ENCODE data around the gene ARID5B.

ARID5B gene

DNA sequence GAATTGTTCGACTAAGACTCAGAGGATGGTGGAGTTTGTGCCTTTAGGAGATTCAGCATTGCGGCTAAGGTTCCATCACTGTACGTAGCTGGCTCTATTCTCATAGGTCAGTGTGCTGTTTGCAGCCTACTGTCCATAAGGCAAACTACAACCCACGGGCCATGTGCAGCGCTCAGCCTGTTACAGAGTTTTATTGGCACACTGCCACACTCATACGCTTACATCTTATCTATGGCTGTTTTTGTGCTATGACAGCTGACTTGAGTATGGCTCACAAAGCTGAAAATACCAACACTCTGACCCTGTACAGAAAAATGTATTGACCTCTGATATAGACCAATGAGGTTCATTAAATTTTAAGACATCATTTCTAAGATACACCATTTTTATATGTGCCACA, 114.5 kb downstream of the ARID5B start:
- Histone ChIP-seq H3K27ac (ENCODE audit: extremely low read depth, low read depth, low read length) (no peak overlapping the region), H3K4me3 (ENCODE audit: low read depth, low read length) (no peak overlapping the region), H3K4me1 (ENCODE audit: control insufficient read depth, insufficient read depth, low read length) (peaks cover 32% of the 10 kb centered on the region), H3K36me3 (ENCODE audit: control insufficient read depth in 2 of 2, insufficient read depth in 1 of 2, low read length in 2 of 2) (peaks cover 0 to 3% of the 10 kb centered on the region in 2 experiments; a peak in 1 of 3 replicates), H3K9me3 (ENCODE audit: control insufficient read depth, insufficient read depth, low read depth, low read length) (no peaks in the 10 kb centered on the region)
- ChIA-PET CTCF (no interaction called here), POLR2A (no interaction called here)
- no peak for TF ChIP-seq ZNF48 (tag by site-specific recombination; IDR thresholded peaks at IDR 0.05)
- TF ChIP-seq ZBTB7A (tag by site-specific recombination; IDR thresholded peaks at IDR 0.05; ENCODE audit: low read depth): no peak
- no peak for TF ChIP-seq ZBTB20 (tag by site-specific recombination; IDR thresholded peaks at IDR 0.05)
- peak; percentile 18; the same call in 1 of the 2 replicates for TF ChIP-seq ZNF629 (tag by site-specific recombination; IDR thresholded peaks at IDR 0.05)
- TF ChIP-seq ZNF114 (tag by site-specific recombination; IDR thresholded peaks at IDR 0.05): no peak
- TF ChIP-seq ZNF561 (tag by site-specific recombination; IDR thresholded peaks at IDR 0.05; ENCODE audit: borderline replicate concordance): no peak
- no peak for TF ChIP-seq ZNF184 (tag by site-specific recombination; IDR thresholded peaks at IDR 0.05)
- TF ChIP-seq, protein P1, sequence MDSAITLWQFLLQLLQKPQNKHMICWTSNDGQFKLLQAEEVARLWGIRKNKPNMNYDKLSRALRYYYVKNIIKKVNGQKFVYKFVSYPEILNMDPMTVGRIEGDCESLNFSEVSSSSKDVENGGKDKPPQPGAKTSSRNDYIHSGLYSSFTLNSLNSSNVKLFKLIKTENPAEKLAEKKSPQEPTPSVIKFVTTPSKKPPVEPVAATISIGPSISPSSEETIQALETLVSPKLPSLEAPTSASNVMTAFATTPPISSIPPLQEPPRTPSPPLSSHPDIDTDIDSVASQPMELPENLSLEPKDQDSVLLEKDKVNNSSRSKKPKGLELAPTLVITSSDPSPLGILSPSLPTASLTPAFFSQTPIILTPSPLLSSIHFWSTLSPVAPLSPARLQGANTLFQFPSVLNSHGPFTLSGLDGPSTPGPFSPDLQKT (IDR thresholded peaks at IDR 0.05; ENCODE audit: borderline replicate concordance, low read depth, low read length): no peak
- TF ChIP-seq HOXA7 (CRISPR knock-in tag; IDR thresholded peaks at IDR 0.05; ENCODE audit: borderline replicate concordance): no peak
- no peak for TF ChIP-seq ZBTB21 (tag by site-specific recombination; IDR thresholded peaks at IDR 0.05)
- TF ChIP-seq KLF1 (tag by site-specific recombination; IDR thresholded peaks at IDR 0.05): no peak
- no peak for TF ChIP-seq ZFP37 (tag by site-specific recombination; IDR thresholded peaks at IDR 0.05)
- TF ChIP-seq, protein P2, sequence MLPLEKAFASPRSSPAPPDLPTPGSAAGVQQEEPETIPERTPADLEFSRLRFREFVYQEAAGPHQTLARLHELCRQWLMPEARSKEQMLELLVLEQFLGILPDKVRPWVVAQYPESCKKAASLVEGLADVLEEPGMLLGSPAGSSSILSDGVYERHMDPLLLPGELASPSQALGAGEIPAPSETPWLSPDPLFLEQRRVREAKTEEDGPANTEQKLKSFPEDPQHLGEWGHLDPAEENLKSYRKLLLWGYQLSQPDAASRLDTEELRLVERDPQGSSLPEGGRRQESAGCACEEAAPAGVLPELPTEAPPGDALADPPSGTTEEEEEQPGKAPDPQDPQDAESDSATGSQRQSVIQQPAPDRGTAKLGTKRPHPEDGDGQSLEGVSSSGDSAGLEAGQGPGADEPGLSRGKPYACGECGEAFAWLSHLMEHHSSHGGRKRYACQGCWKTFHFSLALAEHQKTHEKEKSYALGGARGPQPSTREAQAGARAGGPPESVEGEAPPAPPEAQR (tag by site-specific recombination; IDR thresholded peaks at IDR 0.05): no peak
- TF ChIP-seq ZNF473 (tag by site-specific recombination; IDR thresholded peaks at IDR 0.05): no peak
- no peak for TF ChIP-seq TSHZ1 (tag by site-specific recombination; IDR thresholded peaks at IDR 0.05; ENCODE audit: borderline replicate concordance)
- 0 out of 2 replicates have a peak, but pooled peaks have one; percentile 19 for TF ChIP-seq MZF1 (tag by site-specific recombination; IDR thresholded peaks at IDR 0.05; ENCODE audit: borderline replicate concordance)
- TF ChIP-seq, protein P3, sequence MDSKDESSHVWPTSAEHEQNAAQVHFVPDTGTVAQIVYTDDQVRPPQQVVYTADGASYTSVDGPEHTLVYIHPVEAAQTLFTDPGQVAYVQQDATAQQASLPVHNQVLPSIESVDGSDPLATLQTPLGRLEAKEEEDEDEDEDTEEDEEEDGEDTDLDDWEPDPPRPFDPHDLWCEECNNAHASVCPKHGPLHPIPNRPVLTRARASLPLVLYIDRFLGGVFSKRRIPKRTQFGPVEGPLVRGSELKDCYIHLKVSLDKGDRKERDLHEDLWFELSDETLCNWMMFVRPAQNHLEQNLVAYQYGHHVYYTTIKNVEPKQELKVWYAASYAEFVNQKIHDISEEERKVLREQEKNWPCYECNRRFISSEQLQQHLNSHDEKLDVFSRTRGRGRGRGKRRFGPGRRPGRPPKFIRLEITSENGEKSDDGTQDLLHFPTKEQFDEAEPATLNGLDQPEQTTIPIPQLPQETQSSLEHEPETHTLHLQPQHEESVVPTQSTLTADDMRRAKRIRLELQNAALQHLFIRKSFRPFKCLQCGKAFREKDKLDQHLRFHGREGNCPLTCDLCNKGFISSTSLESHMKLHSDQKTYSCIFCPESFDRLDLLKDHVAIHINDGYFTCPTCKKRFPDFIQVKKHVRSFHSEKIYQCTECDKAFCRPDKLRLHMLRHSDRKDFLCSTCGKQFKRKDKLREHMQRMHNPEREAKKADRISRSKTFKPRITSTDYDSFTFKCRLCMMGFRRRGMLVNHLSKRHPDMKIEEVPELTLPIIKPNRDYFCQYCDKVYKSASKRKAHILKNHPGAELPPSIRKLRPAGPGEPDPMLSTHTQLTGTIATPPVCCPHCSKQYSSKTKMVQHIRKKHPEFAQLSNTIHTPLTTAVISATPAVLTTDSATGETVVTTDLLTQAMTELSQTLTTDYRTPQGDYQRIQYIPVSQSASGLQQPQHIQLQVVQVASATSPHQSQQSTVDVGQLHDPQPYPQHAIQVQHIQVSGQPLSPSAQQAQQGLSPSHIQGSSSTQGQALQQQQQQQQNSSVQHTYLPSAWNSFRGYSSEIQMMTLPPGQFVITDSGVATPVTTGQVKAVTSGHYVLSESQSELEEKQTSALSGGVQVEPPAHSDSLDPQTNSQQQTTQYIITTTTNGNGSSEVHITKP (tag by site-specific recombination; IDR thresholded peaks at IDR 0.05): no peak
- TF ChIP-seq ZNF266 (tag by site-specific recombination; IDR thresholded peaks at IDR 0.05; ENCODE audit: low read depth): no peak
- TF ChIP-seq ZNF600 (tag by site-specific recombination; IDR thresholded peaks at IDR 0.05): 0 out of 2 replicates have a peak, but pooled peaks have one; percentile 37
- no peak for TF ChIP-seq ZFHX2 (tag by site-specific recombination; conservative IDR thresholded peaks at IDR 0.05)
- TF ChIP-seq, protein P4, sequence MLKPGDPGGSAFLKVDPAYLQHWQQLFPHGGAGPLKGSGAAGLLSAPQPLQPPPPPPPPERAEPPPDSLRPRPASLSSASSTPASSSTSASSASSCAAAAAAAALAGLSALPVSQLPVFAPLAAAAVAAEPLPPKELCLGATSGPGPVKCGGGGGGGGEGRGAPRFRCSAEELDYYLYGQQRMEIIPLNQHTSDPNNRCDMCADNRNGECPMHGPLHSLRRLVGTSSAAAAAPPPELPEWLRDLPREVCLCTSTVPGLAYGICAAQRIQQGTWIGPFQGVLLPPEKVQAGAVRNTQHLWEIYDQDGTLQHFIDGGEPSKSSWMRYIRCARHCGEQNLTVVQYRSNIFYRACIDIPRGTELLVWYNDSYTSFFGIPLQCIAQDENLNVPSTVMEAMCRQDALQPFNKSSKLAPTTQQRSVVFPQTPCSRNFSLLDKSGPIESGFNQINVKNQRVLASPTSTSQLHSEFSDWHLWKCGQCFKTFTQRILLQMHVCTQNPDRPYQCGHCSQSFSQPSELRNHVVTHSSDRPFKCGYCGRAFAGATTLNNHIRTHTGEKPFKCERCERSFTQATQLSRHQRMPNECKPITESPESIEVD (tag by site-specific recombination; IDR thresholded peaks at IDR 0.05): peak; percentile 67
- no peak for TF ChIP-seq ZNF658 (tag by site-specific recombination; IDR thresholded peaks at IDR 0.05)
- TF ChIP-seq, protein P5, sequence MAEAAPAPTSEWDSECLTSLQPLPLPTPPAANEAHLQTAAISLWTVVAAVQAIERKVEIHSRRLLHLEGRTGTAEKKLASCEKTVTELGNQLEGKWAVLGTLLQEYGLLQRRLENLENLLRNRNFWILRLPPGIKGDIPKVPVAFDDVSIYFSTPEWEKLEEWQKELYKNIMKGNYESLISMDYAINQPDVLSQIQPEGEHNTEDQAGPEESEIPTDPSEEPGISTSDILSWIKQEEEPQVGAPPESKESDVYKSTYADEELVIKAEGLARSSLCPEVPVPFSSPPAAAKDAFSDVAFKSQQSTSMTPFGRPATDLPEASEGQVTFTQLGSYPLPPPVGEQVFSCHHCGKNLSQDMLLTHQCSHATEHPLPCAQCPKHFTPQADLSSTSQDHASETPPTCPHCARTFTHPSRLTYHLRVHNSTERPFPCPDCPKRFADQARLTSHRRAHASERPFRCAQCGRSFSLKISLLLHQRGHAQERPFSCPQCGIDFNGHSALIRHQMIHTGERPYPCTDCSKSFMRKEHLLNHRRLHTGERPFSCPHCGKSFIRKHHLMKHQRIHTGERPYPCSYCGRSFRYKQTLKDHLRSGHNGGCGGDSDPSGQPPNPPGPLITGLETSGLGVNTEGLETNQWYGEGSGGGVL (tag by site-specific recombination; IDR thresholded peaks at IDR 0.05): no peak
- 0 out of 2 replicates have a peak, but pooled peaks have one; percentile 27 for TF ChIP-seq ZXDB (tag by site-specific recombination; IDR thresholded peaks at IDR 0.05)
- 0 out of 2 replicates have a peak, but pooled peaks have one; percentile 20 for TF ChIP-seq EGR2 (tag by site-specific recombination; IDR thresholded peaks at IDR 0.05; ENCODE audit: low read depth)

Data from HEK293 (cell line).